NCI-H1092 treated with DMSO at 0.1 percent for 48 hours (cell line): ENCODE results near the gene CNST.
"Not testable (repeated sequence)": the region's sequence is repeated elsewhere in the genome, so short reads cannot be mapped to it uniquely, and the experiment has no call there.

Experiments
- DNase-seq: peaks from one replicate; lab custom pipeline; 2025; lab: John Stamatoyannopoulos, UW

Gene CNST

DNA sequence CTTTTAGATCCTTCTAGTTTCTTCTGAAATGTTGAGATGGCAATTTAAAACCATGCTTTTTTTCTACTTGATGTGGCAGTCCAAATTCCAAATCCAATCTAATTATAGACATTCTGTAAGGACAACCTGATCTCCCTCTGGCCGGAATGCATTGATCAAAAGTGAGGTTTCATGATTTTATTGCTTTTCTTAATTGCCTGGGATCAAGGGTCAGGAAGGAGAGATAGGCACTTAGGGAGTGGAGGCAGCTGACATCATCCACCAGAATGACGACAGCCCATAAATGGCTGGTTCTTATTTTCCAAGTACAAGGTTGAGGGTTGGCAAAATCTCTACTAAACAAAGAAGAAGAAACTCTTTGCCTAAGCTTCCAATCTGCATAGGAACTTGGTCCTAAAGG, 111.6 kb downstream of the CNST start:
- no peak for DNase-seq

DNA sequence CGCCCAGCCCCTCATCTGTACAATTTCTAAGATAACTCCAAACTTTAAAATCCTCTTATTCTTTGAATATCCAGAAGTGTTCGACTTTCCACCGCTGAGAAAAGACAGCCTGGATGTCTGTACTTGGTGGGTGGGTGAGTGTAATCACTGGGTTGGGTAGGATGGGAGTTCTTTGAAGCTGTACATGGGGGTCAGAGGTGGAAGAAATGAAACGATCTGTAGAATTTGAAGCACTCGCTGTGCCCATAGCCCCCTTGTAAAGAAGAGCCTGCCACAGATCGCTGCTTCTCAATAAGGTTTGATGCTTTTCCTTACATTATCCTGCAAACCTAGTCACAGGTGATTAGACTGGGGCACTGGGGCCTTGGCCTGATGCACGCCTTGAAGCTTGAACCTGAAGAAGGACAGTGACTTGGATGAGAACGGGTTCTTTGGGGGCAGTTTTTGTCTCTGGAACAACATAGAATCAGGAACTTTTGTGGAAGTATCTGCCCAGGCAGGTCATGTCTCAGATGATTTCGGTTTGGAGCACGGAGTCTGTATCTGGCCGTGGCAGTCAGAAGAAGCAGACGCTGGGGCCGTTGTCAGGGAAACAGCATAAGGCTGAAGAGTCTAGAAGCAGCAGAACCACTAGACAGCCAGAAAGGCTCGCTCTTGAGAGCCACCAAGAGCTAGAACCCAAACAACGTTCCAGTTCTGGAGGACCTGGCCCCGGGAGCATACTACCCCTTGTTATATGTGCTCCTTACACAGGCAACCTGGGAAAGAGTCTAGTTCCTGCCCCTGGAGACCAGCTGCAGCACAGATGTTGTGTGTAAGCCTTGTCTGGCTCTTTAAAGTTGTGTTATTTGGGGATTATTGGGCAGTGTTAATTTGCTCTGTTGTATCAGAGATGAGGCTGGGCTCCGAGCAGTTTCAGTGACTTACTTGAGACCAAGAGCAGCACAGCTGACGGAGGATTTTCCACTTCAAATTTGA, 112.8 kb downstream of the CNST start:
- no peak for DNase-seq

DNA sequence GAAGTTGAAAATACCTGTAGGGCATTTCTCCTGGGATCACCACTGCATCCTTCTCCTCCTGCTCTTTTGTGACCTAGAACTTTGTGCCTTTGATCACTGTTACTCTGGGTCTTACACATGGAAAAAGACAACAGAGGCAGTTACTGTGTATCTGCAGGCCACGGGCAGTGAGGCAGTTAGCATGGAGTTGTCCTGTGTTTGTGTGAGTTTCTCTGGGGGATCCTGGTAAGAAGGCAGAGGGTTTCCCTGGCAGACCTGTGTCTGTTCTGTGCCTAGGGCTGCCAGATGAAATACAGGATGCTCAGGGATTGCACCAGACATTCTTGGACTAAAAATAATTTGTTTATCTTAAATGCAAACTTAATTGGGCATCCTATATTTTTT, 113.5 kb downstream of the CNST start:
- DNase-seq, result no peak

DNA sequence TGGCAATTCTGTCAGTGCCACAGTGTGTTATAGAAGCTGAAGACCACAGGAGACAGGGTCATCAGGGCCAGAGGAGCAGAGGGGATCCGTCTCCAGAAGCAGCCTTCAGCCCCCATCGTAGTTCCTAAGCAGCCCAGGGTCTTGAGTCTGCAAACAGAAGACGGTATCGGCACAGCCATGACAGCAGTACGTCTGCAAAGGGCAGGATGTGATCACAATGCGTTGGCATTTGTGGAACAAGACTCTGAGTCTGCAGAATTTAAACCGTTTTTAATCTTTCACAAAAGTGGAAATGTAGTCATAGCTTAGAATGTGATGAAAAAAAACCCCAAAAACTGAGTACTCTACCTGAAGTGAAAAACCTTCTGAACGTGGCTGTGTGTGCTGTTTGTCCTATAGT, 113.9 kb downstream of the CNST start:
- DNase-seq, result no peak

DNA sequence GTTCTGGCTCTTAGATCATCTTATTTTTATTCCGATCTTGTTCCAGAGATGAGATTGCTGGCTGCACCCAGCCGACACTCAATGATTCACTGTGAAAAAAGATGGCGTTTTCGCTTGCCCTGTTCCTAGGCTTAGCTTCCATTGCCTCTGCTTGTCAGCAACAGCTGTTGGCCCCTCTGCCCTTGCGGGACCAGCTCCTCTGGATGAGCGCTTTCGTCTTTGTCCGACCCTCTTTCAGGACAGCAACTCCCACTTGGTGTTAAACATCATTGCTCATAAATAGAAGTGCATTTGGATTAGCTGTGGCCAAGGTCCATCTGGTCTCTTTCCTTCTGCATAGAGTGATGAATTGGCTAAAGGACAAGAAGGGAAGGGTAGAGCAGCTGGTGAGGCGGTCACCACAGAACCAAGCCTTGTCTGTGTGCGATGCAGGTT, 114.5 kb downstream of the CNST start:
- DNase-seq, result peak; percentile 9

DNA sequence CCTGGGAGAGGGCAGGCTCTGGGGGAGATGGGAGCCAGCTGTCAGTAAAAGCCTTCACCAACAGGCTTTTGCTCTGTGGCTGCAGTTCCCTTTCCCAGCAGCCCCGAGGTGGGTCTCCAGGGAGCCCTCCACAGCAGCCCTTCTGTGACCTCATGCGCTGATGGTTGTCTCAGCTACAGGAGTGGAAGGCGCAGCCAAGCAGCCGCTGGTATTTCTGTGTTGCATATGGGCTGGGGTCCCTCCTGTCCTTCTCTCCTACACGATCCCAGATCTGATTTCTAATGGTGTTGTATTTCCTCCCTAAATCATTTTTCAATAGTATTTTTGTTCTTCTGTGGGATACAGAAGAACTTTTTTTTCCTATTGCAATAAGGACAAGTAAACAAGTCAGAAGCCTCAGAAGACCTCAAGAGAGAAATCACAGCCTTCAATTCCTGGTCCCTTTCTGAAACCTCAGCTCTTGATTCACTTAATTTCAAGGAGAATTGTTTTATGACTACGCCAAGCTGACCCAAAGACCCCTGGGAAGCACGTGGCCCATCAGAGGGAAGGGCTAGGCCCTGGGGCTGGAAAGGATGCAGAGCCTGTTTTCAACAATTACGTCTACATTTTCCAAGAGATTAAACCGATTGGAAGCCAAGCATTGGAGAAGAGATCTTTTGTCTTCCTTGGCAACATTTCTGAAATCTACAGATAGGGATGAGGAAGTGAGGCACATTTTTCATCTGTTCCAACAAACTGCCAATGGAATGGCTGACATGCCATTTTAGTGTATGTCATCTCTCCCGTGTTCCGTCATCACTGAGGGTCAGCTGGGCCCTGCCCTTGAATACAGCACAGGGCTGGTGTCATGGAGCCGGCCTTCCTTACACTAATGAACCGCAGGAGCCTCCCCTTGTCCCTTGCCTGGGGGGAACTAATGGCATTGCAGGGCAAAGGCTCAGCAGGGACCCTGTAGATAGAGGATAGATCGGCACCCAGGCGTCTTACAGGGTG, 115.9 kb downstream of the CNST start:
- peak; percentile 82 for DNase-seq

DNA sequence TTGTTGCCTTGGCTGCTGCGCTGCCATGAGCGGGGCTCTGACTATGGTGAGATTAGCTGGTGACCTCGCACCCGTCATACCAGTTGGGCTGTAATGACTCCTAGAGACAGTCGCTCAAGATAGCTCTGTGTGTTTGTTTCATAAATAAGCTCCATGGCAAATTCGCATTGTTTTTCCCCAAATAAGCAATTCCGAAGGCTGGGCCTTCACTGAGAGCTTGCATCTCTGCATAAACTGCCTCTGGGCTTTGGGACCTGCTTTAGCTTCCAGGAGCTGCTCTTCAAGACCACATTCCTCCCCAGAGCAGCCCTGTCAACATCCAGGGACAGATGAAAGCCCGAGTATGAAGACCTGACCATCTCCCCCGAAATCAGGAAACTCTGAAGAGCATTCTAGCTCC, 117.3 kb downstream of the CNST start:
- DNase-seq, result no peak

DNA sequence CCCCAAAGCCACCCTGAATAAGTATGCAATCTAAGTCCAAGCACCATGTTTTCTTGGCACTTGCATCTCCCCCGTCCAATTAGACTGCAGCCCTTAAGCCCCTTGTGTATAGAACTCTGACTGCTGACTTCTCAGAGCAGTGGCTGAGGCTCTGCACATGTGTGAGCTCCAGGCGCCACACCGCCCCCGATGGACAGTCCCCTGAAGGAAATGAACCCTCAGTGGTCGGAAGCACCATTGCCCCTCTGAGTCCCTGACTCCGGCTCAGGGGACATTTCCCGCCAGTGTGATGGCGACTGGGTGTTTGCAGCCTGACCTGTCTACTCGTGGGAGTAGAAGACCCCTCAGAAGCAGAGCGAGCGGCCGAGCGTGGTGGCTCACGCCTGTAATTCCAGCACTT, 120.7 kb downstream of the CNST start:
- DNase-seq, result no peak

DNA sequence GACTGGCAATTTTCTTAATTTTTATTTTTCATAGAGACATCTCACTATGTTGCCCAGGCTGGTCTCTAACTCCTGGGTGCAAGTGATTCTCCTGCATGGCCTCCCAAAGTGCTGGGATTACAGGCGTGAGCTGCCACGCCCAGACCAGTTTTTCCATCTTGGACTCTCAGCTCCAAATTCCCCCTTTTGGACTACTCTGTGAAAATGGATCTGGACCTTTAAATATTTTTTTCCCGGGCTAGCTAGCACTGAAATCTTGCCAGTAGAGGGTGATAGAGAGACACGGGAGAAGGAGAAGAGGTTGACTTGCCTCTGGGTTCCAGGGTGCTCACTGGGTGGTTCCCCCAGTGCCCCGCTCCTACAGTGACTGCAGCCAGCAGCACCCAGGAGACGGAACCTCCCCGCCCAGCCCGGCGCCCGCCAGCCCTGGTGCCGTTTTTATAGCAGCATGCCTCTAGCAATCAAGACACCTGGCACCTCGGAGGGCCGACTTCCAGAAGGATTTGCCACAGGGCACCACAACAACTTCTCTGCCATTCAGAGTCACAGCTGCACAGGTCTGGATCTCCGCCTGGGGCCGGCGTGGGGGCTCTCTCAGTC, 123.3 kb downstream of the CNST start:
- DNase-seq, result peak; percentile 86

DNA sequence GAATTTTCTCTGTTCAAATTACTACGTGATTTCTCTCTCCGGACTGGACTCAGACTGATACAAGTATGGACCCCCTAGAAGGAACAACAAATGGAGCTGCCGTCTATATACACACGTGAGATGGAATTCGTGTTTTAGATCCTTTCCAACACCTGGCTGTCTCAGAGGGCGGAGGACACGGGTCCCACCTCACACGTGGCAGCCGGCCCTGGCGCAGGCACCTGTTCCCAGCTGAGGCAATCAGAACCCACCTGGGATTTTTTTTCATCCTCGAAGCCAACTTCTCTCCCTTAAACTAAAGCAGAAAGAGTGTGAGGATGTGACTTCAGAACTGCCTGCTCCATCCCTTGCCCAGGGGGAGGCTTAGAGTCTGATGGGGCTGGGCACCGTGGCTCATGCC, 123.8 kb downstream of the CNST start:
- DNase-seq, result peak; percentile 59

DNA sequence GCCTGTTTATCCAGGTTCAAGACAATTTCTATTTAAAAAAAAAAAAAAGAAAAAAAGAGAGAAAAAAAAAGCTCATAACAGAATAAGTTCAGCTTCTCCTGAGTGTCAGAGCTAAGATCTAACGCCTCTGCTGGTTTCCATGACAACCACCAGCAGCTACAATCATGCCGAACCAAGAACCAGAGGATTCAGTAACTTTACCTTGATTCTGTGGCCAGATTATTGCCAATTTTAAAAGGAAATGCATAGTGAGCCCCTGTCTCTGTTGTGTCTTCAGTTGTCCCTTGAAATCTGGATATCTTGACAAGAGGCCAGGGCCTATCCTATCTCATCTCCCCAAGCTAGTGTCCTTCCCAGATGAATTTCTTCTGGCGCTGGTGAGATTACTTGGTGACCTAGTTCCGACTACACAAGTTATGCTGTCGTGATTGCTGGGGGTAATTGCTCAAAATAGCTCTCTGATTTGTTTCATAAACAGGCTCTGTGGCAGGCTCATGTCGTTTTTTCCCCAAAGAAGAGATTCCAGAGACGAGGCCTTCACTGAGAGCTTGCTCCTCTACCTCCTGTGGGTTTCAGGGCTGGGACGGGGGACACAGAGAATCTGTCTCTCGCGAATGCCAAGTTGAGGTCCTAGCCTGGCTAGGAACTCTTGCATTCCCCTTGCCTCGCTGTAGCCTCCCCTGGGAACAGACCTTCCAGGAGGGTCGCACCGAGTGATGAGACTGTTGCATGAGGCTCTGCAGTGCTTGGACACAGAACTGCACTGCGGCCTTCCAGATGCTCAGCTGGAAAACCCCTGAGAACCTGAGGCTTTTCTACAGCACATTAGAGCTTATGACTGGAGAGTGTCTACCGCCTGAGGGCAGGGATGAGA, 125.6 kb downstream of the CNST start:
- DNase-seq, result no peak

DNA sequence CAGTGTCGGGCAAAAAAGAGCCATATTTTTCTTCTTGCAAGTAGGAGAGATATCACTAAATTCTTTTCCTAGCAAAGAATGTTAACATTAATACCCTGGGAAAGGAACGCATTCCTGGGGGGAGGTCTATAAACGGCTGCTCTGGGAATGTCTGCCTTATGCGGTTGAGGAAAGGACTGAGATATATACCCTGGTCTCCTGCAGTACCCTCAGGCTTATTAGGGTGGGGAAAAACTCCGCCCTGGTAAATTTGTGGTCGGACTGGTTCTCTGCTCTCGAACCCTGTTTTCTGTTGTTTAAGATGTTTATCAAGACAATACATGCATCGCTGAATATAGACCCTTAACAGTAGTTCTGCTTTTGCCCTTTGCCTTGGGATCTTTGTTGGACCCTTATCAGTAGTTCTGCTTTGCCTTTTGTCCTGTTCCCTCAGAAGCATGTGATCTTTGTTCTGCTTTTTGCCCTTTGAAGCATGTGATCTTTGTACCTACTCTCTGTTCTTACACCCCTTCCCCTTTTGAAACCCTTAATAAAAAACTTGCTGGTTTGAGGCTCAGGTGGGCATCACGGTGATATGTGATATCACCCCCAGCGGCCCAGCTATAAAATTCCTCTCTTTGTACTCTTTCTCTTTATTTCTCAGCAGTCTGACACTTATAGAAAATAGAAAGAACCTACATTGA, 128.1 kb downstream of the CNST start:
- not testable (repeated sequence) for DNase-seq

DNA sequence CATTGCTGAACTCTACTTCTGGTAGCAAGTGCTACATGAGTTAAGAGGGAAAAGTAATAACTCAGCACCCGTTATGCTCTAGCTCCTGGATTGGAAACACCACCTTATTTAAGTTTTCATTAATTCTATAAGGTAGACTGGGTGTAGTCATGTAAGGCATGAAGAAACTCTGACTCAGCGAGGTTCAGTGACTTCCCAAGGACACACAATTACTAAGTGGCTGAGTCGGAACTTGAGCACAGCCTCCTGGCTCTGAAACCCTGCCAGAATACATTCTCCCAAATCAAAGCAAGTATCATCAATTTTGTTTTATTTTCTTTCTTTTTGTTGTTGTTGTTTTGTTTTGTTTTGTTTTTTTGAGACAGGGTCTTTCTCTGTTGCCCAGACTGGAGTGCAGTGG, 128.9 kb downstream of the CNST start:
- DNase-seq, result no peak

DNA sequence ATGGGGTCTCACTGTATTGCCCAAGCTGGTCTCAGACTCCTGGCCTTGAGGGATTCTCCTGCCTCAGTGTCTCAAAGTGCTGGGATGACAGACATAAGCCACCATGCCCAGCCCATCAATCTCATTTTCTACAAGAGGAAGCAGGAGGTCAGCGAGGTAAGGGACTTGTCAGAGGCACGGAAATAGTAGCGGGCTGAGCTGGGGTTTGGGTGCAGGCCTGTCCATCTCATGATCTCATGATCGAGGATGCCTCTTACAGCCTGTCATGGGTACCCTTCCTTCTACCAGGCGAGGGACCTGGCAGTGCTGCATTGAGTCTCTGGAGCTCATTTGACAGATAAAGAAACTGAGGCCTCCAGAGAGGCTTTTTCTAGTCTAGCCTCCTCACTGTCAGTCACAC, 129.4 kb downstream of the CNST start:
- no peak for DNase-seq

DNA sequence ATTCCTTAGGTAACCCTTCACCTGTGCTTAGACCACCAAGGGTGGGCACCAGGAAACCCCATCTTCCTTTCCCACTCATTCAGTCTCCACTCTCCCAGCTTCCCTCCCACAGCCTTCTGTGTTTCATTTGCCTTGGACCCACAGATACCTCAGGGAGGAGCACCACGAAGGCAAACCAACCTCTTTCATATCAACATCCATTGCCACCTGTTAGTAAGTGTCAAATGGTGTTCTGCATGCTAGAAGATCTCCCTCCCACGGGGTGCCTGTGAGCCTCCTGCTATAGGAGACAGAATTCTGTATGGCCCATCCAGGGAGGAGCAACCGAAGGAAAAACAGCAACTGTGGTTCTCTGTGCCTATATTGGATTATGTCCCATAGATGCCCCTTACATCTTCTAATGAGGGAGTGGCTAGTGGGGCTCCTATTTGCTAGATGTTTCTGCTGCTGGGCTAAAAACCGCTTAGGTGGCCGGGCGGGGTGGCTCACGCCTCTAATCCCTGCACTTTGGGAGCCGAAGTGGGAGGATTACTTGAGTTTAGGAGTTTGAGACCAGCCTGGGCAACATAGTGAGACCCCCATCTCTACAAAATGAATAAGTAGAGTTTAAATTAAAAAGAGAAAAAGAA, 132.3 kb downstream of the CNST start:
- DNase-seq, result no peak

DNA sequence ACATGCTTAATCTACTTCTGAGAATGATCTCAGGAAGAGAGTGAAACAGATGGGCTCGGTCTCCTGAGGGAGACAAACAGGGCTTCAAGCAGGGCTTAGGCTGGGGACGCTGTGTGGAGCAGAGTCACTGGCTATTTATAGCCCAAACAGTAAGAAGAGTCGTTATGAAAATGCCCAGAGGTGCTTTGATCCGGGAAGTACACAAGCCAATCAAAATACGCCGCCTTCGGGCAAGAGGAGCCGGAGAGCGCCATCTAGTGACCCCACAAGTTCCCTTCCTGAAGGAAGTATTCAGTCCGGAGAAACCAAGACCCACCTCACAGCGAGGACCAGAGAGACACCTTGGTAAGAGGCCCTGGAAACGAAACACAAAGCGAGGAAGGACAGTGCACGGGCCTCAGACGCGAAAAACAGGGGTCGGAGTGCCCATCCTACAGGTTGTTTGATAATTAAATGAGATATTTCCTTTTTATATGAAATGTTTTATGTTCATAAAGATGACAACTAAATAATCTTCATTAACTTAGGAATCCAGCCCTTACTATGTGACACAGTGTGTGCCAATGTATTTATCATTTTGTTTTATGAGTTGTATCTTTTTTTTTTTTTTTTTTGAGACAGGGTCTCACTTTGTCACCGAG, 133.0 kb downstream of the CNST start:
- DNase-seq, result peak; percentile 90

DNA sequence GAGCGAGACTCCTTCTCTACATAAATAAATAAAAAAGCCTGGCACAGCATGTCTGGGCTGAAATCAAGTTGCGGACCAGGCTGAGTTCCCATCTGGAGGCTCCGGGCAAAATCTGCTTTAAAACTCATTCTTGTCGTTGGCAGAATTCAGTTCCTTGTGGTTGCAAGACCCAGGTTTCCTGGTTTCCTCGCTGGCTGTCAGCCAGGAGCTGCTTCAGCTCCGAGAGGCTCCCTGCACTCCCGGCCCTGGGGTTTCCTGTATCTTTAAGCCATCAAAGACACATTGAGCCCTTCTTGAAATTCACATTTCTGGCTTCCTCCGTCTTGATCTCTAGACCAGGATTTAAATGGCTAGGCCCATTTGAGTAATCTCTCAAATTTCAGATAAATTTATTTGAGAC, 137.3 kb downstream of the CNST start:
- DNase-seq, result no peak

DNA sequence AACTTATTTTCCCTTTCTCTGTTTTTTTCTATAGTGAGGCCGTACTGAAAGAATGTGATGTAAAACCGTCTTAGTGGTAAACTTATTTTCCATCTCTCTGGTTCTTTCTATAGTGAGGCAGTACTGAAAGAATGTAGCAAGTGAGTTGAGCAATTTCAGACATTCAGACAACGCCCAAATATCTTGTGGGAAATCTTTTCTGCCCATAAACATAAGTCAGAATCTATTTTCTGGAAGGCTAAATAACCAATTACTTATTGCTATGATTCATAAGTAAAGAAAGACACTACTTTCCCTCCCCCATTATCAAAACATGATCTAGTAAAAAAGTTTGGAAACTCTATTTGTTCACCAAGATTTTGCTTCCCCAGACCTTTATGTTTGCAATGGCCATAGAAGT, 139.1 kb downstream of the CNST start:
- DNase-seq, result no peak

DNA sequence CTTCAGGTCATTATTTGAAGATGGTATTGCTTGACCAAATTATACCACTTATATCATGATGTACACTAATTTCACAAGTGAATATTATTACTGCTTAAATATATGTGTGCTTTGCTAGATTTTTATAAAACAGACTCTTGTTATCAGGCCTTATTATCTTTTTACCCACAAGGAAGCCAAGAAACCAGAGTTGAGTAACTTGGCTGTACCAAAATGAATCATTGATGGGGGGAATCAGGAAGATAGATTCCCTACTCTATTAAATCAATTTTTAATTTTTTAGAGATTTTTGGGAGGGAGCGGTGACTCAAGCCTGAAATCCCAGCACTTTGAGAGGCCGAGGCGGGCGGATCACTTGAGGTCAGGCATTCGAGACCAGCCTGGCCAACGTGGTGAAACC, 141.9 kb downstream of the CNST start:
- DNase-seq, result no peak

DNA sequence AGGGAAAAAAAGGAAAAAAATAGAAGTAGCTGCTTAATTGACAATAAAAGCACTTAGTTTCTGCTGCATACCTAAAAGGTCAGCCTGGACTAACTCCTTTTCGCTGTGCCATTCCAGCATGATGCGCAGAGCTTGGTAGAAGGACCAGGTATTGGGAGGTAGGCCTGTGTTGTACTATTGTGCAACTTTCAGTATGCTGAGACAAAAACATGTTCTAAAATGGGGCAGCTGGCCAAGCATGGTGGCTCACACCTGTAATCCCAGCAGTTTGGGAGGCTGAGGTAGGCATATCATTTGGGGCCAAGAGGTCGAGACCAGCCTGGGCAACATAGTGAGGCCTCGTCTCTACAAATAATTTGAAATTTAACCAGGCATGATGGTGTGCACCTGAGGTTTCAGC, 142.9 kb downstream of the CNST start:
- DNase-seq, result no peak
